HUES64 (cell line): ENCODE results near the gene RAB7A.

Experiments
- H3K27ac ChIP-seq: 2 replicates; pipeline ENCODE4 v1.7.0; 2013; ENCODE audit warnings: low read depth, low read length, inconsistent platforms
- H3K27me3 ChIP-seq: 2 replicates; pipeline ENCODE4 v1.6.1; 2013; ENCODE audit warnings: mild to moderate bottlenecking, low read length; ENCODE audit not compliant: insufficient read depth
- H3K36me3 ChIP-seq: 2 replicates; pipeline ENCODE4 v1.6.1; 2013; ENCODE audit warnings: mild to moderate bottlenecking, low read length; ENCODE audit not compliant: insufficient read depth
- H3K4me1 ChIP-seq: 2 replicates; pipeline ENCODE4 v1.6.1; 2013; ENCODE audit warnings: mild to moderate bottlenecking, low read length, moderate library complexity; ENCODE audit not compliant: insufficient read depth
- H3K4me3 ChIP-seq: 2 replicates; pipeline ENCODE4 v1.5.1; 2013; ENCODE audit warnings: mild to moderate bottlenecking, low read length, moderate library complexity
- H3K9ac ChIP-seq: 2 replicates; pipeline ENCODE4 v1.6.1; 2013; ENCODE audit warnings: mild to moderate bottlenecking, low read depth, low read length
- H3K9me3 ChIP-seq: 2 replicates; pipeline ENCODE4 v1.6.1; 2013; ENCODE audit warnings: low read depth, low read length; ENCODE audit not compliant: insufficient read depth
- WGBS: fragments of 150-250, 120-280 bp; methylation state at CpG from one replicate; pipeline ENCODE4 v1.1.7; 2013; ENCODE audit warnings: missing lambda C conversion rate; 5-methylcytosine and 5-hydroxymethylcytosine counted together

Gene RAB7A

DNA sequence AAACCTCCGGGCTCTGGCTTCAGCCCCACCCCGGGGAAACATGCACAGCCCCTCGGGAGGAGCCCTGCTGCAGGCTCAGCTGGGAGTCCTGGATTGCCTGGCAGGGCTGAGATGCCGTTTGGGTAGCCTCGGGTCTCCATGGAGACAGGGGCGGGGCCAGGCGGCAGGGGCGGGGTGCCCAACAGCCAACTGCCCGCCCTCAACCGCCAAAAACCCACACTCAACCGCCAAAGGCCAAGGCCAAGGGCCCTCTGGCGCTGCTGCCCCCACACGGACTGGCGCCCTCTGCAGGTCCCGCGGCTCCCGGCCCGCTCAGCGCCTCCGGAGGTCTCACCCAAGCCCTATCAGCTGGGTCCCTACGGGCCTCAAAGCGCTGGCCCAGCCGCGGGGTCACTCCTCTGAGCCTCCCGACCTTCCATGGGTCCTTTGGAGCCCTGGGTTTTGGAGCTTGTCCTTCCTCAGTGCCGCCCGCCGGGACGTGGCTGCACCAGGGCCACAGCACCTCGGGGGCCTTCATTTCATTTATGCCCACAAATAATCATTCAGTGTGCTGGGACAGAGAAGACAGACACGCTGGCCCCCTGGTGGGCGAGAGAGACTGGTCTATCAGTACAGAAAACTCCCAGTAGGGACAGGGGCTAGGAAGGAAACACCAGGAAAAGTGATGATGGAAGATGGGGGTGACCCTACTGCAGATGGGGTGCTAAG is 119.9 kb downstream of the RAB7A start:
- Histone ChIP-seq H3K9ac (no peak overlapping the region), H3K36me3 (no peaks in the 10 kb centered on the region), H3K9me3 (peaks cover 1% of the 10 kb centered on the region; the same call in 1 of the 2 replicates), H3K27ac (no peak overlapping the region; the same call in 1 of the 2 replicates), H3K27me3 (no peaks in the 10 kb centered on the region), H3K4me3 (peak overlapping the region; percentile 33), H3K4me1 (peaks cover 3% of the 10 kb centered on the region; the same call in 1 of the 2 replicates)
- 15% methylated on average over 32 of the region's 32 CpGs for WGBS

DNA sequence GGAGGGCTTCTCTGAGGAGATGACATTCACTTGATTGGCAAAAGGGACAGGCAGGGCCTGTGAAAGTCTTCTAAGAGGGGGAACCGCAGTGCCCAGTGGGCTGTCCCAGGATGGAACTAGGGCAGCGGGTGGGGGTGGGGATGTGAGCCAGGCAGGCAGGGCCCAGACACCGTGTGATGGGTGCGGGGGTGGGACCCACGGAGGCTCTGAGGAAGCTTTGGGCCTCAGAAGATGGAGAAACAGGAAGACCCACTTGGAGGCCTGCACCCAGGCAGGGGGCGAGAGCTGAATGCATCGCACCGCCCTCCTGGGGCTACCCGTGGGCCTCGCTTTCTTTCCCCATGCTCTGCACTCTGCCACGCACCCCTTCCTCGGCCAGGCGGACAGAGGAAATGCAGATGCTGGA is 120.5 kb downstream of the RAB7A start:
- no peak overlapping the region for H3K9ac ChIP-seq
- H3K4me1 ChIP-seq: peaks cover 3% of the 10 kb centered on the region; the same call in 1 of the 2 replicates
- H3K27me3 ChIP-seq: no peaks in the 10 kb centered on the region
- H3K4me3 ChIP-seq: no peak overlapping the region; the same call in 1 of the 2 replicates
- H3K36me3 ChIP-seq: no peaks in the 10 kb centered on the region
- 74% methylated on average over 13 of the region's 13 CpGs for WGBS
- no peak overlapping the region for H3K27ac ChIP-seq
- H3K9me3 ChIP-seq: no peaks in the 10 kb centered on the region

DNA sequence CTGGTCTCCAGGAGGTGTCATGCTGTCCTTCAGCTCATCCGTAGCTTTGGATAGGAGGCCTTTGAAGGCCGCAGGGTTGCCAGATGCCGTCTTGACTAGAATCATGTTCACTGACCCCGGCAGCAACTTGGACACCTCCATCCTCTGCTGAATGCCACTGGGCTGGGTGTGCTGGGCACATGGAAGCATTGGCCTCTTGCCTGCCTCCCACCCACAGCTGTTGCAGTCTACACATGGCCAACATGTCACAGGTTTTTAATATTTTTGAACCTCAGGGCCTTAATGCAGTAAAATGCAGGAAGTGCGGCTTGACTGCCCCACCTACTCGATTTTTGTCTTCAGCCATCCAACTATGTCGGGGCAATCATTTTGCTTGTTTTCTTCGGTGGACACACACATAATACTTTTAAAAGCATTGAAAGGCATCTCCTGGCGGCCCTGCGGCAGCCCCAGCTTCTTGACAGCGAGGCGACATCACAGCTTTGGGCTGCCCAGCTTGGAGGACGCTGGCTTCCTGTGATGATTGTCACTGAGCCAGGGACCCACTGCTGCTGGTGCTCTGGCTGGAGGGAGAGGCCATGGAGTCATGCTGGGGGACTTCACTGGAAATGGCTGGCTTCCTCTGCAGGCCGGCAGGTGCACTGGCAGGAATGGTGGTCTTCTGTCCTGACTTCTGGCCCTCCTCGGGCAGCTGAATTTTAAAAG is 121.8 kb downstream of the RAB7A start:
- 92% methylated on average over 15 of the region's 15 CpGs for whole genome bisulfite sequencing
- H3K27me3 ChIP-seq: no peaks in the 10 kb centered on the region
- 0 out of 2 replicates have a peak, but pooled peaks cover 3% of the 10 kb centered on the region for H3K9me3 ChIP-seq
- H3K9ac ChIP-seq: no peak overlapping the region
- H3K36me3 ChIP-seq: no peaks in the 10 kb centered on the region
- H3K4me3 ChIP-seq: no peak overlapping the region
- peaks cover 3% of the 10 kb centered on the region; the same call in 1 of the 2 replicates for H3K4me1 ChIP-seq
- no peak overlapping the region for H3K27ac ChIP-seq

GRCh38 chr3:128848936-128849335 is 123.0 kb downstream of the RAB7A start:
- H3K36me3 ChIP-seq: no peaks in the 10 kb centered on the region
- H3K27ac ChIP-seq: no peak overlapping the region
- 95% methylated on average over 13 of the region's 13 CpGs for WGBS
- H3K9me3 ChIP-seq: peaks cover 7% of the 10 kb centered on the region
- H3K4me3 ChIP-seq: no peak overlapping the region
- no peak overlapping the region for H3K9ac ChIP-seq
- peaks cover 3% of the 10 kb centered on the region; the same call in 1 of the 2 replicates for H3K4me1 ChIP-seq
- H3K27me3 ChIP-seq: no peaks in the 10 kb centered on the region

GRCh38 chr3:128849911-128850455 is 124.0 kb downstream of the RAB7A start:
- no peak overlapping the region for H3K9ac ChIP-seq
- no peaks in the 10 kb centered on the region for H3K36me3 ChIP-seq
- WGBS: 76% methylated on average over 11 of the region's 11 CpGs
- peaks cover 16% of the 10 kb centered on the region for H3K9me3 ChIP-seq
- H3K27me3 ChIP-seq: no peaks in the 10 kb centered on the region
- H3K27ac ChIP-seq: no peak overlapping the region
- H3K4me1 ChIP-seq: peaks cover 3% of the 10 kb centered on the region; the same call in 1 of the 2 replicates
- no peak overlapping the region for H3K4me3 ChIP-seq

- Histone ChIP-seq H3K9ac (no peak overlapping the region), H3K4me1 (no peaks in the 10 kb centered on the region), H3K4me3 (no peak overlapping the region), H3K27ac (no peak overlapping the region), H3K36me3 (no peaks in the 10 kb centered on the region), H3K9me3 (peaks cover 22% of the 10 kb centered on the region), H3K27me3 (no peaks in the 10 kb centered on the region)
- 94% methylated on average over 9 of the region's 9 CpGs for WGBS
Observed at GRCh38 chr3:128850544-128850943, 124.6 kb downstream of the RAB7A start.

GRCh38 chr3:128851601-128852000 is 125.6 kb downstream of the RAB7A start:
- no peak overlapping the region for H3K4me3 ChIP-seq
- no peaks in the 10 kb centered on the region for H3K27me3 ChIP-seq
- no peak overlapping the region for H3K9ac ChIP-seq
- no peak overlapping the region for H3K27ac ChIP-seq
- no peaks in the 10 kb centered on the region for H3K4me1 ChIP-seq
- peaks cover 30% of the 10 kb centered on the region for H3K9me3 ChIP-seq
- 73% methylated on average over 4 of the region's 4 CpGs for WGBS
- H3K36me3 ChIP-seq: no peaks in the 10 kb centered on the region

DNA sequence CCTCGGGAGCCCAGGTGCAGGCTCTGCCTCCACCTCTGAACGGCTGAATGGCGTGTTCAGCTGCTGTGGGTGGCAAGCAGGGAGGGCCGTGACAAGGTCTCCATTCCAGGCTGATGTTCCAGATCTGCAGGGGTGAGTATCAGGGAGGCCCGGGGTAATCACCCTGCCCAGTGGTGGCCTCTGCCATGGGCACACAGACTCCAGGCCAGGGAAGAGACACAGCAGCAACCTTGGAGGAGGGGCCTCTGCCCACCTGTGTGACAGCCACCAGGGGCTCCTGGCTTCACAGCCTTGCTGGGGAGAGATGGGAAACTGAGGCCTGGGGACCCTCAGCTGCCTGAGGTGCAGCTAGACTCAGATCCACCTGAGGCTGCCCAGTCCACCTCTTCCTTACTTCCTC is 127.8 kb downstream of the RAB7A start:
- no peak overlapping the region for H3K4me3 ChIP-seq
- H3K9ac ChIP-seq: no peak overlapping the region
- 93% methylated on average over 5 of the region's 5 CpGs for WGBS
- no peak overlapping the region for H3K27ac ChIP-seq
- H3K4me1 ChIP-seq: no peaks in the 10 kb centered on the region
- H3K36me3 ChIP-seq: no peaks in the 10 kb centered on the region
- H3K9me3 ChIP-seq: peaks cover 46% of the 10 kb centered on the region
- H3K27me3 ChIP-seq: no peaks in the 10 kb centered on the region

- H3K9ac ChIP-seq: no peak overlapping the region
- no peaks in the 10 kb centered on the region for H3K4me1 ChIP-seq
- WGBS: 85% methylated on average over 3 of the region's 3 CpGs
- H3K36me3 ChIP-seq: no peaks in the 10 kb centered on the region
- no peaks in the 10 kb centered on the region for H3K27me3 ChIP-seq
- H3K4me3 ChIP-seq: no peak overlapping the region
- H3K9me3 ChIP-seq: peaks cover 52% of the 10 kb centered on the region
- H3K27ac ChIP-seq: no peak overlapping the region
Observed at GRCh38 chr3:128854475-128854874, 128.5 kb downstream of the RAB7A start.

GRCh38 chr3:128855569-128855968 is 129.6 kb downstream of the RAB7A start:
- no peak overlapping the region for H3K9ac ChIP-seq
- peaks cover 62% of the 10 kb centered on the region for H3K9me3 ChIP-seq

DNA sequence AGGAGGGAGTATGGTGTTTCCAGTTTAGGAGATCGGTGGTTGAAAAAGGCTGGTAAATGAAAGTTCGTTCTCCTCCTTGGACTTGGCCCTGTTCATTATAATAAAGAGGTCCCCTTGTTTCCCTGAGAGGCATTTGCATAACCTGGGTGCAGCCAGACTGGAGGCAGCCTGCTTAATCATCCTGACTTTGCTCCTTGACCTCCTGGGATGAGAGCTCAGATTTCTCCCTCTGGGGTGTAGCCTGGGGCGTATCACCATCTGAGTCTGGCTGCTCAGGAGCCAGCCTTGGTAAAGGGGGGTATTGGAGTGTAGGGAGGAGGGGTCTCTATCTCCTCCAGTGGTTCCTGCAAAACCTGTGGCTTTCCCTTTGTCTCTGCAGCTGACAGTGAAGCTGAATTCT is 132.2 kb downstream of the RAB7A start:
- 85% methylated on average over 3 of the region's 3 CpGs for WGBS
- H3K36me3 ChIP-seq: no peaks in the 10 kb centered on the region
- H3K27ac ChIP-seq: no peak overlapping the region
- no peak overlapping the region for H3K4me3 ChIP-seq
- H3K27me3 ChIP-seq: no peaks in the 10 kb centered on the region
- no peaks in the 10 kb centered on the region for H3K4me1 ChIP-seq
- peaks cover 65% of the 10 kb centered on the region for H3K9me3 ChIP-seq
- no peak overlapping the region for H3K9ac ChIP-seq

More at GRCh38 chr3:128855569-128855968, 129.6 kb downstream of the RAB7A start:
- H3K27ac ChIP-seq: no peak overlapping the region
- WGBS: 74% methylated on average over 4 of the region's 4 CpGs
- H3K4me1 ChIP-seq: no peaks in the 10 kb centered on the region
- H3K36me3 ChIP-seq: no peaks in the 10 kb centered on the region
- no peak overlapping the region for H3K4me3 ChIP-seq
- no peaks in the 10 kb centered on the region for H3K27me3 ChIP-seq
